K562 (cell line): ENCODE data around the gene SLC36A2.

Source experiments
- BHLHE40 ChIP-seq: IDR thresholded peaks from 2 replicates; pipeline ENCODE4 v1.6.1; 2011; ENCODE audit warnings: low read length, improper control_type of control experiment
- CREM ChIP-seq: IDR thresholded peaks from 2 replicates; pipeline ENCODE4 v1.6.1; 2014; ENCODE audit warnings: antibody characterized with exemption, low read depth
- CUX1 ChIP-seq: fragments of 200-800 bp; sonication (Bioruptor generic); IDR thresholded peaks from 2 replicates; pipeline ENCODE4 v1.6.1; 2016; ENCODE audit warnings: missing genetic modification characterization, missing compliant biosample characterization
- GABPB1 ChIP-seq: sonication (generic); formaldehyde crosslinking; IDR thresholded peaks from 2 replicates; pipeline ENCODE4 v1.8.0; 2022; ENCODE audit warnings: mild to moderate bottlenecking, missing genetic modification reagents
- MAX ChIP-seq: sonication (generic); formaldehyde crosslinking; IDR thresholded peaks from 2 replicates; pipeline ENCODE4 v1.9.0; 2022; ENCODE audit warnings: mild to moderate bottlenecking, missing genetic modification reagents
- MBD2 ChIP-seq: sonication (generic); IDR thresholded peaks from 2 replicates; pipeline ENCODE4 v1.6.1; 2016; ENCODE audit warnings: low read depth, borderline replicate concordance
- MED1 ChIP-seq: sonication (generic); formaldehyde crosslinking; IDR thresholded peaks from 2 replicates; pipeline ENCODE4 v1.8.1; 2023; ENCODE audit warnings: missing genetic modification reagents, borderline replicate concordance
- MXI1 ChIP-seq: IDR thresholded peaks from 2 replicates; pipeline ENCODE4 v1.6.1; 2011; ENCODE audit warnings: low read depth, mild to moderate bottlenecking, improper control_type of control experiment, low read length
- RBM34 ChIP-seq: fragments of 200-400 bp; formaldehyde crosslinking; IDR thresholded peaks from 2 replicates; pipeline ENCODE4 v1.6.1; 2018; ENCODE audit warnings: low read length, borderline replicate concordance; ENCODE audit not compliant: insufficient read depth
- ZNF76 ChIP-seq: fragments of 250-450 bp; sonication (Bioruptor Pico); IDR thresholded peaks from 2 replicates; pipeline ENCODE4 v1.4.0; 2020; ENCODE audit warnings: mild to moderate bottlenecking, moderate library complexity, borderline replicate concordance
- TF ChIP-seq, protein P1 (sequence below), 2 experiments: fragments of 200-800 bp in 1 of 2; sonication (Bioruptor generic) in 1 of 2; sonication (generic) in 1 of 2; formaldehyde crosslinking in 1 of 2; IDR thresholded peaks in 1 of 2; conservative IDR thresholded peaks in 1 of 2; 2 replicates each; pipeline versions ENCODE4 v1.5.0 to v1.6.1; 2016 to 2020; ENCODE audit warnings: missing compliant biosample characterization in 1 of 2, missing genetic modification characterization in 1 of 2, missing genetic modification reagents in 1 of 2
- TF ChIP-seq, protein P2 (sequence below): sonication (generic); formaldehyde crosslinking; IDR thresholded peaks from 2 replicates; pipeline ENCODE4 v1.8.1; 2022; ENCODE audit warnings: missing genetic modification reagents

DNA sequence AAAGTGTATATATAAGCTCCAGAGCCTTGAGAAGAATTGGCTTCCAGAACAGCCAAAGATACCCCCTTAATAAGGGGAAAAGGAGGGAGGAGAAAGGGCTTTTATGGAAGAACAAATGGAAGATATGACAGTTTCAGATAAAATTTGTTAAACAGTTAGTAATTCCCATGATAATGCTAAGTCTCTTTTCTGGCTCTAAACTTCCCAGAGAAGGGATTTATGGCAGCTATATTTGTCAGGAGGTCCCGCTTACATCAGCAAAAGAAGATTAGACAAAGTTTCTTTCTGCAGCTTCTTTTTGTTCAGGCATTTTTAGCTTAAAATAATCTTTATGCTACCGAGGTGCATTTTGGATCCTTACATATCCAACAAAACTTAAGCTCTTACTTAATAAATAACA lies 29.5 kb downstream of the SLC36A2 start:
- TF ChIP-seq, protein P1, sequence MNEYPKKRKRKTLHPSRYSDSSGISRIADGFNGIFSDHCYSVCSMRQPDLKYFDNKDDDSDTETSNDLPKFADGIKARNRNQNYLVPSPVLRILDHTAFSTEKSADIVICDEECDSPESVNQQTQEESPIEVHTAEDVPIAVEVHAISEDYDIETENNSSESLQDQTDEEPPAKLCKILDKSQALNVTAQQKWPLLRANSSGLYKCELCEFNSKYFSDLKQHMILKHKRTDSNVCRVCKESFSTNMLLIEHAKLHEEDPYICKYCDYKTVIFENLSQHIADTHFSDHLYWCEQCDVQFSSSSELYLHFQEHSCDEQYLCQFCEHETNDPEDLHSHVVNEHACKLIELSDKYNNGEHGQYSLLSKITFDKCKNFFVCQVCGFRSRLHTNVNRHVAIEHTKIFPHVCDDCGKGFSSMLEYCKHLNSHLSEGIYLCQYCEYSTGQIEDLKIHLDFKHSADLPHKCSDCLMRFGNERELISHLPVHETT (CRISPR knock-in tag; conservative IDR thresholded peaks at IDR 0.05 in 1 of 2, IDR thresholded peaks at IDR 0.05 in 1 of 2) = no peak
- TF ChIP-seq CREM = no peak
- no peak for TF ChIP-seq GABPB1 (CRISPR knock-in tag)
- TF ChIP-seq MAX = no peak
- TF ChIP-seq BHLHE40 = no peak
- TF ChIP-seq MBD2 = no peak
- TF ChIP-seq, protein P2, sequence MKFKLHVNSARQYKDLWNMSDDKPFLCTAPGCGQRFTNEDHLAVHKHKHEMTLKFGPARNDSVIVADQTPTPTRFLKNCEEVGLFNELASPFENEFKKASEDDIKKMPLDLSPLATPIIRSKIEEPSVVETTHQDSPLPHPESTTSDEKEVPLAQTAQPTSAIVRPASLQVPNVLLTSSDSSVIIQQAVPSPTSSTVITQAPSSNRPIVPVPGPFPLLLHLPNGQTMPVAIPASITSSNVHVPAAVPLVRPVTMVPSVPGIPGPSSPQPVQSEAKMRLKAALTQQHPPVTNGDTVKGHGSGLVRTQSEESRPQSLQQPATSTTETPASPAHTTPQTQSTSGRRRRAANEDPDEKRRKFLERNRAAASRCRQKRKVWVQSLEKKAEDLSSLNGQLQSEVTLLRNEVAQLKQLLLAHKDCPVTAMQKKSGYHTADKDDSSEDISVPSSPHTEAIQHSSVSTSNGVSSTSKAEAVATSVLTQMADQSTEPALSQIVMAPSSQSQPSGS (CRISPR knock-in tag) = no peak
- TF ChIP-seq MED1 (CRISPR knock-in tag) = no peak
- TF ChIP-seq MXI1 = no peak
- TF ChIP-seq ZNF76 (CRISPR knock-in tag) = no peak
- no peak for TF ChIP-seq RBM34
- no peak for TF ChIP-seq CUX1 (CRISPR knock-in tag)
